Ascending aorta (tissue), 2 donors: ENCODE data around the gene TRPV4. TPM values are rescaled to one million over a fixed set of nuclear protein-coding genes. Genes with fewer than 3 reads are reported as not detected.

Source experiments
- DNase-seq, 2 donors: peaks; one replicate each; pipeline ENCODE4 v3.0.0-alpha.2; 2019; ENCODE audit warnings: low spot score in 2 of 2
- H3K27ac ChIP-seq, 2 donors: fragments of 200-600 bp; sonication (generic); one replicate each; pipeline ENCODE4 v1.5.1; 2016 to 2017; ENCODE audit warnings: mild to moderate bottlenecking in 1 of 2
- H3K27me3 ChIP-seq: fragments of 200-600 bp; sonication (generic); one replicate; pipeline ENCODE4 v1.5.1; 2017
- H3K36me3 ChIP-seq, 2 donors: fragments of 200-600 bp; sonication (generic); one replicate each; pipeline ENCODE4 v1.5.1; 2016
- H3K4me1 ChIP-seq, 2 donors: fragments of 200-600 bp; sonication (generic); one replicate each; pipeline ENCODE4 v1.5.1; 2016 to 2017; ENCODE audit warnings: mild to moderate bottlenecking in 1 of 2
- H3K4me3 ChIP-seq, 2 donors: fragments of 200-600 bp; sonication (generic); one replicate each; pipeline ENCODE4 v1.5.1; 2016 to 2017; ENCODE audit warnings: mild to moderate bottlenecking in 1 of 2
- H3K9me3 ChIP-seq, 2 donors: fragments of 200-600 bp; sonication (generic); one replicate each; pipeline ENCODE4 v1.5.1; 2016
- CTCF ChIP-seq, 3 experiments: fragments of 200-600 bp in 2 of 3; fragments of 450-650 bp in 1 of 3; sonication (generic) in 2 of 3; IDR thresholded peaks; one replicate each; pipeline ENCODE4 v1.5.1; 2016 to 2019; ENCODE audit warnings: antibody characterized with exemption in 3 of 3, mild to moderate bottlenecking in 1 of 3, moderate library complexity in 1 of 3
- intact Hi-C: fragments of 100-400 bp; cut with DNase I; formaldehyde crosslinking; loops from one replicate; pipeline ENCODE4 v1.15.1; 2023
- total RNA-seq: library from RNA; depleted of rRNA; stranded (reverse); fragments of >200 nt; gene quantifications from one replicate; pipeline ENCODE4 v1.1.0, GENCODE V29; 2016

Gene TRPV4
- total RNA-seq, 1 donor from 2014 or later: not detected

- H3K9me3 ChIP-seq: peaks cover 0 to 5% of the 10 kb centered on the region in 2 donors
- H3K4me1 ChIP-seq: no peaks in the 10 kb centered on the region
- intact Hi-C loops: loop anchor here (10.0 kb wide), 1 partner anchor 255 kb away; no protein-coding TSS in a partner anchor
- H3K27me3 ChIP-seq: no peaks in the 10 kb centered on the region
- H3K27ac ChIP-seq: no peak overlapping the region
- H3K4me3 ChIP-seq: no peak overlapping the region
- no peak for TF ChIP-seq CTCF (IDR thresholded peaks at IDR 0.05)
- DNase-seq: no peak
- no peaks in the 10 kb centered on the region for H3K36me3 ChIP-seq
These were observed 53.8 kb downstream of the TRPV4 start for GRCh38 chr12:109779382-109779781.

DNA sequence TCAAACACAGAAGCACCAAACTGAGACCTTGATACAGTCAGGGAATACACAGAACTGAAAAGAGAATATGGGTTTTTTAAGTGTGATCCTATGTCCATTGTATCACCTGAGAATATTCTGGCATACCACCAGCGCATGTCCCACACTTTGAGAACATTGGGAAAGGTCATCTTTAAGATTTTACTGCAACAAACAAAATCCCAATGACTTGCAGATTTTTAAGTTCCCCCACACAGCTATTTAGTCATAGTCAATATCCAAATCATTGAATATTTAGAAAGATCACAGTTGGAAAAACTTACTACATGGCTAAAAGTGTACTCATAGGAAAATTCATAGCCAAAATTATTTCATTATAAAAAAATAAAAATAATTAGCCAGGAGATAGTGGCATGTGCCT, 54.5 kb downstream of the TRPV4 start:
- Histone ChIP-seq H3K27me3 (no peaks in the 10 kb centered on the region), H3K4me1 (no peaks in the 10 kb centered on the region), H3K27ac (no peak overlapping the region), H3K4me3 (no peak overlapping the region), H3K36me3 (no peaks in the 10 kb centered on the region), H3K9me3 (peaks cover 0 to 5% of the 10 kb centered on the region in 2 donors)
- intact Hi-C loops: loop anchor here (10.0 kb wide), 1 partner anchor 254 kb away; no protein-coding TSS in a partner anchor
- TF ChIP-seq CTCF (IDR thresholded peaks at IDR 0.05): no peak
- no peak for DNase-seq

DNA sequence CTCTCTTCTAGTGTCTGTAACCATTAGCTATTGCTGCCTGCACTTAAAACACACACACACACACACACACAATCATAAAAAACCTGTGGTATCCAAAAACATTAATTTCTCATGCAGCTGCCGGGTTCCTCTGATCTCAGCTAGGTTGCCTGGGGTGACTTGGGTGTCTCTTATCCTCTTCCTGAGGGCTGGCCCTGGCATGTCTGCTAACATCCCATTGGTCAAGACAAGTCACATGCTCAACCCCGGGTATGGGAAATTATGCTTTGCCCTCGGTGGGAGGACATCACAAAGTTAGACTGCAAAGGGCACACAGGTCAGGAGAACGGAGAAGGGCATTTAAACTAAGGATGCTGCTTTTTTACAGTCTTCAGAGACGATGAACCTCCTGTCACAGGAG, 55.7 kb downstream of the TRPV4 start:
- Histone ChIP-seq H3K4me3 (no peak overlapping the region), H3K27me3 (no peaks in the 10 kb centered on the region), H3K9me3 (peaks cover 0 to 5% of the 10 kb centered on the region in 2 donors), H3K27ac (no peak overlapping the region), H3K36me3 (no peaks in the 10 kb centered on the region), H3K4me1 (no peaks in the 10 kb centered on the region)
- no peak for TF ChIP-seq CTCF (IDR thresholded peaks at IDR 0.05)
- intact Hi-C loops: loop anchor here (10.0 kb wide), 1 partner anchor 253 kb away; no protein-coding TSS in a partner anchor
- DNase-seq: no peak

DNA sequence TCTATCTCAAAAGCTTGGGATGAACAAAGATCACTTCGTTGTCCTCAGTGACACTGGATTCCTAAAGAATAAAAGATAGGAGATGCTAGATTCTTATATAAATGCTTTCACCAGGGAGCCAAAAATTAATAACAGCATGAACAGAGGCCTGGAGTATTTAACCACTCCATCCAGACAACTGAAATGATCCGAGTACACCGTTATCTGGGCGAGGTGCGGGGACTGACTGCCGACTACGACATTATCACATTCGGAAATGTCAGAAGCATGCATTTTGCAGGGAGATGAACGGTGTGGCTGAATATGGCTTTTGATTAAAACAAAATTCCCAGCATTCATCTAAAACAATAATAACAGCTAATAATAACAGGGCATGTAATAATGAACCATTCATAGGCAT, 56.6 kb downstream of the TRPV4 start:
- H3K4me3 ChIP-seq: no peak overlapping the region
- TF ChIP-seq CTCF (IDR thresholded peaks at IDR 0.05): no peak
- peaks cover 0 to 5% of the 10 kb centered on the region in 2 donors for H3K9me3 ChIP-seq
- H3K27me3 ChIP-seq: no peaks in the 10 kb centered on the region
- intact Hi-C loops: loop anchor here (10.0 kb wide), 1 partner anchor 252 kb away; no protein-coding TSS in a partner anchor
- no peak overlapping the region for H3K27ac ChIP-seq
- no peaks in the 10 kb centered on the region for H3K4me1 ChIP-seq
- DNase-seq: no peak
- H3K36me3 ChIP-seq: no peaks in the 10 kb centered on the region

GRCh38 chr12:109775172-109775881, 57.9 kb downstream of the TRPV4 start:
- intact Hi-C loops: loop anchor here (1.0 to 10.0 kb wide), 2 partner anchors 178 to 251 kb away; no protein-coding TSS in a partner anchor
- peak; percentile 60 to 81 (median 70) for TF ChIP-seq CTCF (IDR thresholded peaks at IDR 0.05)
- DNase-seq: no peak
- no peaks in the 10 kb centered on the region for H3K36me3 ChIP-seq
- no peak overlapping the region for H3K27ac ChIP-seq
- H3K4me1 ChIP-seq: no peaks in the 10 kb centered on the region
- no peaks in the 10 kb centered on the region for H3K27me3 ChIP-seq
- peaks cover 0 to 5% of the 10 kb centered on the region in 2 donors for H3K9me3 ChIP-seq
- H3K4me3 ChIP-seq: no peak overlapping the region
